Heart left ventricle (tissue), 13 donors: Measurements from ENCODE around the gene CKB.

Experiments
- POLR2A ChIP-seq, 2 donors: fragments of 450-650 bp; IDR thresholded peaks; one replicate each; pipeline ENCODE4 v1.6.1; 2017; ENCODE audit warnings: antibody characterized with exemption in 2 of 2, mild to moderate bottlenecking in 2 of 2, moderate library complexity in 2 of 2
- TF ChIP-seq, protein P1 (sequence below), 12 donors: fragments of 200-600 bp; sonication (generic) in 4 of 12; IDR thresholded peaks; one replicate each; pipeline versions ENCODE4 v1.5.0 to v1.8.0; 2018 to 2022; ENCODE audit warnings: antibody characterized with exemption in 12 of 12, mild to moderate bottlenecking in 5 of 12
- donor health status: ischemic (EF 13 %, LVEDD 7.1; RV severe dilation, severe dysfunction).
- donor health status: DM: no; HTN: yes; CAD: no.
- donor health status: DM: no; HTN: no; CAD: no.
- donor health status: ischemic (EF 25% LVEDD 6.9; RV normal size, moderate dysfunction).
- donor health status: ischemic (EF 25% LVEDD 5.7; RV mildly dilated, moderate dysfunction).
- donor health status: ischemic (EF 35%, LVEDD 5.7; RV mildly dilated, moderate dysfunction).
- donor health status: nonischemic (EF 11% LVEDD 7.7; RV severe dilation, severe dysfunction).
- donor health status: DM: yes; HTN: yes; CAD: no.
- donor health status: PGD.
- donor health status: ischemic (EF 29% LVEDD 5.4; RV normal size, mild dysfunction).
- donor health status: nonischemic (EF 23%, LVEDD 6.1; RV moderate dilation, normal function).

DNA sequence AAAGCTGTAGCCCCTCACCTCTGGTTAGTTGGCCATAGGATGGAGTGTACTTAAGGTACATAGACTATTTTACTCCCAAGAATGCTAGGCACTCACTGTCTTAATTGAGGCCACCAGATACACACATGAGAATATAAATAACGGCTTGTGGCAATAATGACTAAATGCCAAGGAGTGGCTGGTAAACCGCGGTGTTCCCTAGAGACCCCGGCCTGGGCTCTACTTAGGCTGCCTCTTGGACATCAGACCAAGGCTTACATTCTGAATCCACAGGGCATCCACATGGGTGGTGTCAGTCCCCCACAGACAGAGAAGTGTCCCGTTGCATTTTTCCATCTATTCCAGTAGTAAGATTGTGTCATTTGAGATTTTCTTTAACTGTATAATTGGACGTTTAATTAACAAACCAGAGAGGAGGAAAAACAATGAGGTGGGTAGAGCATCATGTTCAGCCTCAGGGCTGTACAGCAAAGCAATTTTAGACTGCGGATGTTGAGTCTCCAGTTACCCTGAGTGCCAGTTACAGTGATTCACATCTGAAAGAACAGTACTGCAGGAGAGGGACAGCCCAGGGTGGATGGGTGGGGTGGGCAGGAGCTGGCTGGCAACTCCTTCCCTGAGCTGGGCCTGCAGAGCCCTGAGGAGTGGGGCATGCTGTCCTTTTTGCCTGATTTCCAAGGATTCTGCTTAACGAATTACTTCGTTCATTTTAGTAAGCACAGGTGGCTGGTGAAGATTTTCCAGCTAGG lies 20.5 kb downstream of the CKB start:
- TF ChIP-seq, protein P1, sequence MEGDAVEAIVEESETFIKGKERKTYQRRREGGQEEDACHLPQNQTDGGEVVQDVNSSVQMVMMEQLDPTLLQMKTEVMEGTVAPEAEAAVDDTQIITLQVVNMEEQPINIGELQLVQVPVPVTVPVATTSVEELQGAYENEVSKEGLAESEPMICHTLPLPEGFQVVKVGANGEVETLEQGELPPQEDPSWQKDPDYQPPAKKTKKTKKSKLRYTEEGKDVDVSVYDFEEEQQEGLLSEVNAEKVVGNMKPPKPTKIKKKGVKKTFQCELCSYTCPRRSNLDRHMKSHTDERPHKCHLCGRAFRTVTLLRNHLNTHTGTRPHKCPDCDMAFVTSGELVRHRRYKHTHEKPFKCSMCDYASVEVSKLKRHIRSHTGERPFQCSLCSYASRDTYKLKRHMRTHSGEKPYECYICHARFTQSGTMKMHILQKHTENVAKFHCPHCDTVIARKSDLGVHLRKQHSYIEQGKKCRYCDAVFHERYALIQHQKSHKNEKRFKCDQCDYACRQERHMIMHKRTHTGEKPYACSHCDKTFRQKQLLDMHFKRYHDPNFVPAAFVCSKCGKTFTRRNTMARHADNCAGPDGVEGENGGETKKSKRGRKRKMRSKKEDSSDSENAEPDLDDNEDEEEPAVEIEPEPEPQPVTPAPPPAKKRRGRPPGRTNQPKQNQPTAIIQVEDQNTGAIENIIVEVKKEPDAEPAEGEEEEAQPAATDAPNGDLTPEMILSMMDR (IDR thresholded peaks at IDR 0.05): no peak
- no peak for TF ChIP-seq POLR2A (IDR thresholded peaks at IDR 0.05)
